Measurements from ENCODE around the gene CDRT4.

GRCh38 chr17:15507896-15508295, 40.5 kb upstream of the CDRT4 start:
- TF ChIP-seq POLR2A (IDR thresholded peaks at IDR 0.05) = no peak
- TF ChIP-seq, protein P1, sequence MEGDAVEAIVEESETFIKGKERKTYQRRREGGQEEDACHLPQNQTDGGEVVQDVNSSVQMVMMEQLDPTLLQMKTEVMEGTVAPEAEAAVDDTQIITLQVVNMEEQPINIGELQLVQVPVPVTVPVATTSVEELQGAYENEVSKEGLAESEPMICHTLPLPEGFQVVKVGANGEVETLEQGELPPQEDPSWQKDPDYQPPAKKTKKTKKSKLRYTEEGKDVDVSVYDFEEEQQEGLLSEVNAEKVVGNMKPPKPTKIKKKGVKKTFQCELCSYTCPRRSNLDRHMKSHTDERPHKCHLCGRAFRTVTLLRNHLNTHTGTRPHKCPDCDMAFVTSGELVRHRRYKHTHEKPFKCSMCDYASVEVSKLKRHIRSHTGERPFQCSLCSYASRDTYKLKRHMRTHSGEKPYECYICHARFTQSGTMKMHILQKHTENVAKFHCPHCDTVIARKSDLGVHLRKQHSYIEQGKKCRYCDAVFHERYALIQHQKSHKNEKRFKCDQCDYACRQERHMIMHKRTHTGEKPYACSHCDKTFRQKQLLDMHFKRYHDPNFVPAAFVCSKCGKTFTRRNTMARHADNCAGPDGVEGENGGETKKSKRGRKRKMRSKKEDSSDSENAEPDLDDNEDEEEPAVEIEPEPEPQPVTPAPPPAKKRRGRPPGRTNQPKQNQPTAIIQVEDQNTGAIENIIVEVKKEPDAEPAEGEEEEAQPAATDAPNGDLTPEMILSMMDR (IDR thresholded peaks at IDR 0.05) = no peak
